GM19452 (cell line): Measurements from ENCODE around the gene CTSK.

ENCODE experiments used
- ATAC-seq: cut with Tn5 transposase; IDR thresholded peaks from one replicate; pipeline ENCODE4 v1.9.1; 2021; ENCODE audit not compliant: unreplicated experiment

Gene CTSK

GRCh38 chr1:150763018-150763417 is 45.0 kb downstream of the CTSK start:
- ATAC-seq, result no peak

- ATAC-seq, result no peak
Observed at GRCh38 chr1:150762552-150762951, 45.5 kb downstream of the CTSK start.

- no peak for ATAC-seq
Observed at GRCh38 chr1:150761801-150762200, 46.3 kb downstream of the CTSK start.

- ATAC-seq, result no peak
Observed at GRCh38 chr1:150760013-150760412, 48.0 kb downstream of the CTSK start.

GRCh38 chr1:150753416-150753815 is 54.6 kb downstream of the CTSK start:
- no peak for ATAC-seq

GRCh38 chr1:150751443-150751842 is 56.6 kb downstream of the CTSK start:
- ATAC-seq, result no peak

GRCh38 chr1:150749720-150750311 is 58.2 kb downstream of the CTSK start:
- no peak for ATAC-seq

- no peak for ATAC-seq
Observed at GRCh38 chr1:150748878-150749719, 59.0 kb downstream of the CTSK start.
